Stomach (tissue), 4 donors: ENCODE results near the gene ADAMTS20.

Source experiments
- EP300 ChIP-seq: sonication (generic); formaldehyde crosslinking; IDR thresholded peaks from one replicate; pipeline ENCODE4 v1.6.1; 2017; ENCODE audit warnings: antibody characterized with exemption
- POLR2A ChIP-seq, 4 donors: fragments of 450-650 bp; IDR thresholded peaks; one replicate each; pipeline ENCODE4 v1.6.1; 2016; ENCODE audit warnings: antibody characterized with exemption in 4 of 4, control low read depth in 2 of 4, mild to moderate bottlenecking in 1 of 4, moderate library complexity in 1 of 4
- POLR2AphosphoS5 ChIP-seq, 3 donors: sonication (generic); formaldehyde crosslinking; IDR thresholded peaks; one replicate each; pipeline ENCODE4 v1.6.1; 2016; ENCODE audit warnings: antibody characterized with exemption in 3 of 3
- TF ChIP-seq, protein P1 (sequence below), 7 experiments: fragments of 450-650 bp in 4 of 7; fragments of 200-600 bp in 3 of 7; sonication (generic) in 3 of 7; IDR thresholded peaks; one replicate each; pipeline ENCODE4 v1.5.1; 2016 to 2019; ENCODE audit warnings: antibody characterized with exemption in 7 of 7, control low read depth in 2 of 7, mild to moderate bottlenecking in 1 of 7

DNA sequence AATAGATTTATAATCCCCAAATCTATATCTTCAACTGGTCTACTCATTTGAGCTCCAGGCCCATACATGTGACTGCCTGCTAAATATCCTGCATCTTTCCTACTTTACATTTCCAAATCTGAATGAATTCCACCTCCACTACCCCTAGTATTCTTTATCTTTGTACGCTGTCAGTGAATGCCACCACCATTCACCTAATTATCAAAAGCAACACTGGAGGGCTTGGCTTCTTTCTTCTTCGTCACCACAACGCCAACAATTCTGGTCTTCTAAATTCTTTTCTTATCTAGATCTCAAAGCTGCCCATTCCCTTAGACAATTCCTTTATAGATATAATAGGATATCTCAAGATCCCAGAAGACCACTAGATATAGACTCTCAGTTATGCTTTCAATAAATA is 47.1 kb upstream of the ADAMTS20 start:
- TF ChIP-seq, protein P1, sequence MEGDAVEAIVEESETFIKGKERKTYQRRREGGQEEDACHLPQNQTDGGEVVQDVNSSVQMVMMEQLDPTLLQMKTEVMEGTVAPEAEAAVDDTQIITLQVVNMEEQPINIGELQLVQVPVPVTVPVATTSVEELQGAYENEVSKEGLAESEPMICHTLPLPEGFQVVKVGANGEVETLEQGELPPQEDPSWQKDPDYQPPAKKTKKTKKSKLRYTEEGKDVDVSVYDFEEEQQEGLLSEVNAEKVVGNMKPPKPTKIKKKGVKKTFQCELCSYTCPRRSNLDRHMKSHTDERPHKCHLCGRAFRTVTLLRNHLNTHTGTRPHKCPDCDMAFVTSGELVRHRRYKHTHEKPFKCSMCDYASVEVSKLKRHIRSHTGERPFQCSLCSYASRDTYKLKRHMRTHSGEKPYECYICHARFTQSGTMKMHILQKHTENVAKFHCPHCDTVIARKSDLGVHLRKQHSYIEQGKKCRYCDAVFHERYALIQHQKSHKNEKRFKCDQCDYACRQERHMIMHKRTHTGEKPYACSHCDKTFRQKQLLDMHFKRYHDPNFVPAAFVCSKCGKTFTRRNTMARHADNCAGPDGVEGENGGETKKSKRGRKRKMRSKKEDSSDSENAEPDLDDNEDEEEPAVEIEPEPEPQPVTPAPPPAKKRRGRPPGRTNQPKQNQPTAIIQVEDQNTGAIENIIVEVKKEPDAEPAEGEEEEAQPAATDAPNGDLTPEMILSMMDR (IDR thresholded peaks at IDR 0.05) = no peak
- no peak for TF ChIP-seq POLR2A (IDR thresholded peaks at IDR 0.05)
- no peak for TF ChIP-seq POLR2AphosphoS5 (IDR thresholded peaks at IDR 0.05)
- TF ChIP-seq EP300 = no peak
